Liver (tissue), 9 donors: ENCODE results near the gene GPR132. TPM values are rescaled to one million over a fixed set of nuclear protein-coding genes. Genes with fewer than 3 reads are reported as not detected.

ENCODE experiments used
- DNase-seq: peaks from one replicate; pipeline ENCODE4 v3.0.0-alpha.2; 2017; ENCODE audit warnings: low spot score
- H3K27ac ChIP-seq, 2 donors: one replicate each; pipeline ENCODE4 v1.7.0; 2013; ENCODE audit warnings: inconsistent platforms in 2 of 2, low read length in 2 of 2, control low read depth in 1 of 2, low read depth in 1 of 2, mild to moderate bottlenecking in 1 of 2
- H3K27me3 ChIP-seq, 4 donors: one replicate each; pipeline versions ENCODE4 v1.6.1 to v1.7.0; 2013; ENCODE audit warnings: low read length in 3 of 4, inconsistent platforms in 1 of 4, mild to moderate bottlenecking in 1 of 4, moderate library complexity in 1 of 4; ENCODE audit not compliant: control insufficient read depth in 4 of 4, insufficient read depth in 4 of 4
- H3K36me3 ChIP-seq, 4 donors: one replicate each; pipeline versions ENCODE4 v1.6.1 to v1.7.0; 2013; ENCODE audit warnings: low read length in 3 of 4, mild to moderate bottlenecking in 3 of 4, low read depth in 1 of 4, moderate library complexity in 1 of 4; ENCODE audit not compliant: control insufficient read depth in 4 of 4, insufficient read depth in 3 of 4
- H3K4me1 ChIP-seq, 4 donors: one replicate each; pipeline versions ENCODE4 v1.6.1 to v1.7.0; 2013; ENCODE audit warnings: low read length in 3 of 4, mild to moderate bottlenecking in 3 of 4, moderate library complexity in 1 of 4; ENCODE audit not compliant: control insufficient read depth in 4 of 4, insufficient read depth in 4 of 4
- H3K4me3 ChIP-seq, 3 donors: one replicate each; pipeline versions ENCODE4 v1.6.1 to v1.7.0; 2013; ENCODE audit warnings: low read length in 3 of 3, control low read depth in 1 of 3, low read depth in 1 of 3, mild to moderate bottlenecking in 1 of 3
- H3K9ac ChIP-seq, 2 donors: one replicate each; pipeline ENCODE4 v1.7.0; 2013; ENCODE audit warnings: low read length in 2 of 2, mild to moderate bottlenecking in 2 of 2, moderate library complexity in 2 of 2, control low read depth in 1 of 2, low read depth in 1 of 2
- H3K9me3 ChIP-seq, 4 donors: one replicate each; pipeline versions ENCODE4 v1.6.1 to v1.7.0; 2013; ENCODE audit warnings: low read length in 3 of 4; ENCODE audit not compliant: control insufficient read depth in 4 of 4
- EGR1 ChIP-seq, 2 donors: IDR thresholded peaks; 2 replicates each; pipeline ENCODE4 v1.6.1; 2016 to 2018; ENCODE audit warnings: antibody characterized with exemption in 2 of 2, low read depth in 2 of 2
- FOXA1 ChIP-seq: IDR thresholded peaks from 2 replicates; pipeline ENCODE4 v1.6.1; 2016; ENCODE audit warnings: antibody characterized with exemption
- FOXA2 ChIP-seq: IDR thresholded peaks from 2 replicates; pipeline ENCODE4 v1.6.1; 2016; ENCODE audit warnings: antibody characterized with exemption
- GABPA ChIP-seq, 2 donors: IDR thresholded peaks in 1 of 2; conservative IDR thresholded peaks in 1 of 2; 2 replicates each; pipeline ENCODE4 v1.6.1; 2016; ENCODE audit warnings: antibody characterized with exemption in 2 of 2, mild to moderate bottlenecking in 1 of 2, moderate library complexity in 1 of 2
- HNF4G ChIP-seq: IDR thresholded peaks from 2 replicates; pipeline ENCODE4 v1.6.1; 2016; ENCODE audit warnings: antibody characterized with exemption
- JUND ChIP-seq, 2 donors: IDR thresholded peaks; 2 replicates each; pipeline ENCODE4 v1.6.1; 2016; ENCODE audit warnings: antibody characterized with exemption in 2 of 2
- NR2F2 ChIP-seq: IDR thresholded peaks from 2 replicates; pipeline ENCODE4 v1.6.1; 2016; ENCODE audit warnings: antibody characterized with exemption
- RAD21 ChIP-seq, 2 donors: IDR thresholded peaks; 2 replicates each; pipeline ENCODE4 v1.6.1; 2016; ENCODE audit warnings: antibody characterized with exemption in 2 of 2, mild to moderate bottlenecking in 2 of 2
- RXRA ChIP-seq, 2 donors: IDR thresholded peaks; 2 replicates each; pipeline ENCODE4 v1.6.1; 2017 to 2018; ENCODE audit warnings: antibody characterized with exemption in 2 of 2, mild to moderate bottlenecking in 1 of 2
- SP1 ChIP-seq: IDR thresholded peaks from 2 replicates; pipeline ENCODE4 v1.6.1; 2018; ENCODE audit warnings: antibody characterized with exemption, mild to moderate bottlenecking
- TAF1 ChIP-seq: conservative IDR thresholded peaks from 2 replicates; pipeline ENCODE4 v1.6.1; 2016; ENCODE audit warnings: antibody characterized with exemption, mild to moderate bottlenecking
- YY1 ChIP-seq: IDR thresholded peaks from 2 replicates; pipeline ENCODE4 v1.6.1; 2016; ENCODE audit warnings: antibody characterized with exemption, mild to moderate bottlenecking
- WGBS: extraction: QIAGEN DNeasy Blood & Tissue Kit; methylation state at CpG from one replicate; pipeline ENCODE4 v1.1.7; 2013; 5-methylcytosine and 5-hydroxymethylcytosine counted together
- polyA plus RNA-seq, 2 donors: library from polyadenylated mRNA; stranded (reverse) in 1 of 2; unstranded in 1 of 2; fragments of 200-250 nt in 1 of 2; fragments of >200 nt in 1 of 2; fragmentation: Nextera tagmentation in 1 of 2; extraction: Ambion mirVana in 1 of 2; gene quantifications; one replicate each; pipeline versions ENCODE4 v1.2.1 to v1.2.3, GENCODE V29; 2013 to 2015
- total RNA-seq, 2 donors: library from RNA; depleted of rRNA; stranded (reverse); fragments of >200 nt; gene quantifications; one replicate each; pipeline ENCODE4 v1.2.3, GENCODE V29; 2014
- TF ChIP-seq, protein P1 (sequence below): IDR thresholded peaks from 2 replicates; pipeline ENCODE4 v1.6.1; 2016; ENCODE audit warnings: antibody characterized with exemption
- TF ChIP-seq, protein P2 (sequence below): IDR thresholded peaks from 2 replicates; pipeline ENCODE4 v1.6.1; 2016; ENCODE audit warnings: antibody characterized with exemption
- TF ChIP-seq, protein P3 (sequence below): IDR thresholded peaks from 2 replicates; pipeline ENCODE4 v1.6.1; 2016; ENCODE audit warnings: antibody characterized with exemption, mild to moderate bottlenecking
- TF ChIP-seq, protein P4 (sequence below): fragments of 150-350 bp; IDR thresholded peaks from 2 replicates; pipeline ENCODE4 v1.5.1; 2017; ENCODE audit warnings: improper control_type of control experiment, low read depth, low read length; ENCODE audit not compliant: missing input control
- TF ChIP-seq, protein P5 (sequence below): IDR thresholded peaks from 2 replicates; pipeline ENCODE4 v1.6.1; 2016; ENCODE audit warnings: antibody characterized with exemption
- donor health status: healthy.
- donor health status: healthy.
- donor health status: healthy.
- donor health status: healthy.
- donor health status: healthy.

Gene GPR132
- total and polyA plus RNA-seq, 4 donors: 0.32 to 1.2 (median 0.75) TPM

- TF ChIP-seq, protein P1, sequence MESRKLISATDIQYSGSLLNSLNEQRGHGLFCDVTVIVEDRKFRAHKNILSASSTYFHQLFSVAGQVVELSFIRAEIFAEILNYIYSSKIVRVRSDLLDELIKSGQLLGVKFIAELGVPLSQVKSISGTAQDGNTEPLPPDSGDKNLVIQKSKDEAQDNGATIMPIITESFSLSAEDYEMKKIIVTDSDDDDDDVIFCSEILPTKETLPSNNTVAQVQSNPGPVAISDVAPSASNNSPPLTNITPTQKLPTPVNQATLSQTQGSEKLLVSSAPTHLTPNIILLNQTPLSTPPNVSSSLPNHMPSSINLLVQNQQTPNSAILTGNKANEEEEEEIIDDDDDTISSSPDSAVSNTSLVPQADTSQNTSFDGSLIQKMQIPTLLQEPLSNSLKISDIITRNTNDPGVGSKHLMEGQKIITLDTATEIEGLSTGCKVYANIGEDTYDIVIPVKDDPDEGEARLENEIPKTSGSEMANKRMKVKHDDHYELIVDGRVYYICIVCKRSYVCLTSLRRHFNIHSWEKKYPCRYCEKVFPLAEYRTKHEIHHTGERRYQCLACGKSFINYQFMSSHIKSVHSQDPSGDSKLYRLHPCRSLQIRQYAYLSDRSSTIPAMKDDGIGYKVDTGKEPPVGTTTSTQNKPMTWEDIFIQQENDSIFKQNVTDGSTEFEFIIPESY: no peak
- TF ChIP-seq TAF1 (no peak), RXRA (IDR thresholded peaks at IDR 0.05) (no peak)
Observed at GRCh38 chr14:105010891-105011291, 54.3 kb downstream of the GPR132 start (continued).

DNA sequence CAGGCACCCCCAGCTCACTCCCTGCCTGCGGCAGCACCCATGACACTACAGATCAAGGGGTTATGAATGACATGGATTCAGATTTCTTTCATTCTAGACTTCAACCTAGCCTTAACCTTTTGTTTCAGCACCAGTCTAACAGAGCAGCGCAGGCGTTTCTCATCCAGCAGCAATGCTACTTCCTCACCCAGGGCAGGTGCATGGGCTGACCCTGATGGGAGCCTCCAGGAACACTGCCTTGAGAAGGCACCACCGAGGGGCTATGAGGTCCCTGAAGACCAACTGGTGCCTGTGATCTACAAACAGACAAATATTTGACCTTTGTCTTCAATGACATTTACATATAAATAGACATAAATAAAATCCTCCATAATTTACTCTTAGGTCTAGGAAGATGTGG lies 55.1 kb downstream of the GPR132 start:
- Histone ChIP-seq H3K36me3 (peaks cover 0 to 17% (median under 1%) of the 10 kb centered on the region in 4 donors), H3K27ac (no peak overlapping the region)

More for the DNA sequence above, 55.1 kb downstream of the GPR132 start:
- Histone ChIP-seq H3K9me3 (no peaks in the 10 kb centered on the region), H3K27me3 (no peaks in the 10 kb centered on the region), H3K4me3 (no peak overlapping the region), H3K9ac (no peak overlapping the region), H3K4me1 (no peaks in the 10 kb centered on the region)
- DNase-seq: no peak
- 91% methylated on average over 4 of the region's 4 CpGs for WGBS
- TF ChIP-seq HNF4G (no peak), FOXA1 (no peak), NR2F2 (no peak), JUND (IDR thresholded peaks at IDR 0.05) (no peak), YY1 (no peak), RAD21 (IDR thresholded peaks at IDR 0.05) (no peak), EGR1 (IDR thresholded peaks at IDR 0.05; ENCODE audit: low read depth in 2 of 2) (no peak), SP1 (no peak), GABPA (IDR thresholded peaks at IDR 0.05 in 1 of 2, conservative IDR thresholded peaks at IDR 0.05 in 1 of 2) (no peak), RXRA (IDR thresholded peaks at IDR 0.05) (no peak), FOXA2 (no peak)
- TF ChIP-seq, protein P2, sequence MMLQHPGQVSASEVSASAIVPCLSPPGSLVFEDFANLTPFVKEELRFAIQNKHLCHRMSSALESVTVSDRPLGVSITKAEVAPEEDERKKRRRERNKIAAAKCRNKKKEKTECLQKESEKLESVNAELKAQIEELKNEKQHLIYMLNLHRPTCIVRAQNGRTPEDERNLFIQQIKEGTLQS: no peak
- TF ChIP-seq, protein P3, sequence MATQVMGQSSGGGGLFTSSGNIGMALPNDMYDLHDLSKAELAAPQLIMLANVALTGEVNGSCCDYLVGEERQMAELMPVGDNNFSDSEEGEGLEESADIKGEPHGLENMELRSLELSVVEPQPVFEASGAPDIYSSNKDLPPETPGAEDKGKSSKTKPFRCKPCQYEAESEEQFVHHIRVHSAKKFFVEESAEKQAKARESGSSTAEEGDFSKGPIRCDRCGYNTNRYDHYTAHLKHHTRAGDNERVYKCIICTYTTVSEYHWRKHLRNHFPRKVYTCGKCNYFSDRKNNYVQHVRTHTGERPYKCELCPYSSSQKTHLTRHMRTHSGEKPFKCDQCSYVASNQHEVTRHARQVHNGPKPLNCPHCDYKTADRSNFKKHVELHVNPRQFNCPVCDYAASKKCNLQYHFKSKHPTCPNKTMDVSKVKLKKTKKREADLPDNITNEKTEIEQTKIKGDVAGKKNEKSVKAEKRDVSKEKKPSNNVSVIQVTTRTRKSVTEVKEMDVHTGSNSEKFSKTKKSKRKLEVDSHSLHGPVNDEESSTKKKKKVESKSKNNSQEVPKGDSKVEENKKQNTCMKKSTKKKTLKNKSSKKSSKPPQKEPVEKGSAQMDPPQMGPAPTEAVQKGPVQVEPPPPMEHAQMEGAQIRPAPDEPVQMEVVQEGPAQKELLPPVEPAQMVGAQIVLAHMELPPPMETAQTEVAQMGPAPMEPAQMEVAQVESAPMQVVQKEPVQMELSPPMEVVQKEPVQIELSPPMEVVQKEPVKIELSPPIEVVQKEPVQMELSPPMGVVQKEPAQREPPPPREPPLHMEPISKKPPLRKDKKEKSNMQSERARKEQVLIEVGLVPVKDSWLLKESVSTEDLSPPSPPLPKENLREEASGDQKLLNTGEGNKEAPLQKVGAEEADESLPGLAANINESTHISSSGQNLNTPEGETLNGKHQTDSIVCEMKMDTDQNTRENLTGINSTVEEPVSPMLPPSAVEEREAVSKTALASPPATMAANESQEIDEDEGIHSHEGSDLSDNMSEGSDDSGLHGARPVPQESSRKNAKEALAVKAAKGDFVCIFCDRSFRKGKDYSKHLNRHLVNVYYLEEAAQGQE: no peak
- TF ChIP-seq, protein P4, sequence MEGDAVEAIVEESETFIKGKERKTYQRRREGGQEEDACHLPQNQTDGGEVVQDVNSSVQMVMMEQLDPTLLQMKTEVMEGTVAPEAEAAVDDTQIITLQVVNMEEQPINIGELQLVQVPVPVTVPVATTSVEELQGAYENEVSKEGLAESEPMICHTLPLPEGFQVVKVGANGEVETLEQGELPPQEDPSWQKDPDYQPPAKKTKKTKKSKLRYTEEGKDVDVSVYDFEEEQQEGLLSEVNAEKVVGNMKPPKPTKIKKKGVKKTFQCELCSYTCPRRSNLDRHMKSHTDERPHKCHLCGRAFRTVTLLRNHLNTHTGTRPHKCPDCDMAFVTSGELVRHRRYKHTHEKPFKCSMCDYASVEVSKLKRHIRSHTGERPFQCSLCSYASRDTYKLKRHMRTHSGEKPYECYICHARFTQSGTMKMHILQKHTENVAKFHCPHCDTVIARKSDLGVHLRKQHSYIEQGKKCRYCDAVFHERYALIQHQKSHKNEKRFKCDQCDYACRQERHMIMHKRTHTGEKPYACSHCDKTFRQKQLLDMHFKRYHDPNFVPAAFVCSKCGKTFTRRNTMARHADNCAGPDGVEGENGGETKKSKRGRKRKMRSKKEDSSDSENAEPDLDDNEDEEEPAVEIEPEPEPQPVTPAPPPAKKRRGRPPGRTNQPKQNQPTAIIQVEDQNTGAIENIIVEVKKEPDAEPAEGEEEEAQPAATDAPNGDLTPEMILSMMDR: no peak
- TF ChIP-seq, protein P5, sequence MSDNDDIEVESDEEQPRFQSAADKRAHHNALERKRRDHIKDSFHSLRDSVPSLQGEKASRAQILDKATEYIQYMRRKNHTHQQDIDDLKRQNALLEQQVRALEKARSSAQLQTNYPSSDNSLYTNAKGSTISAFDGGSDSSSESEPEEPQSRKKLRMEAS: no peak
- TF ChIP-seq, protein P1: no peak
